GM18909 (cell line): ENCODE measurements around the gene LRRC37A2.
"Not testable (repeated sequence)": the region's sequence is repeated elsewhere in the genome, so short reads cannot be mapped to it uniquely, and the experiment has no call there.

ENCODE experiments used
- ATAC-seq: cut with Tn5 transposase; IDR thresholded peaks from one replicate; pipeline ENCODE4 v1.9.1; 2021; ENCODE audit warnings: mild to moderate bottlenecking; ENCODE audit not compliant: unreplicated experiment, poor library complexity

LRRC37A2 gene

GRCh38 chr17:46590157-46591146, 78.2 kb downstream of the LRRC37A2 start, which contains the start of gene NSF:
Gene NSF, plus strand, starts transcription at chr17:46590669. Its CDS starts 107 bp downstream, at chr17:46590776.
- peak; percentile 81 for ATAC-seq

- not testable (repeated sequence) for ATAC-seq
Measured at GRCh38 chr17:46591332-46591731, 79.1 kb downstream of the LRRC37A2 start.

GRCh38 chr17:46598344-46598931, 86.2 kb downstream of the LRRC37A2 start:
- ATAC-seq, result peak; percentile 57

DNA sequence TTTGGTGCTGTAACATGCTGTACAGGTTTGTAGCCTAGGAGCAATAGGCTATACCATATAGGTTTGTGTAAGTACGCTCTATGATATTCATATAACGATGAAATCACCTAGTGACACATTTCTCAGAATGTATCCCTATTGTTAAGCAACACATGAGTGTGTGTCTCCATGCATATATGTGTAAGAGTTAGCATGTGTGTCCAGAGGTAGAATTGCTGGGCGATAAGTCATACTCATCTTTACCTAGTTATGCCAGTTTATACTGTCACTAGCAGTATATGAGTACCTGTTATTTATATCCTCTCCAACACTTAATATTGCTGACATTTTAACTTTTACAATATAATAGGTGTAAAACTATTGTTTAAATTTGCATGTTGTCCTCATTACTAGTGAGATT, 88.5 kb downstream of the LRRC37A2 start:
- not testable (repeated sequence) for ATAC-seq

GRCh38 chr17:46603125-46603524, 90.9 kb downstream of the LRRC37A2 start:
- peak; percentile 89 for ATAC-seq
